GM20000 (cell line): ENCODE results near the gene USP24.
"Not testable (repeated sequence)": the region's sequence is repeated elsewhere in the genome, so short reads cannot be mapped to it uniquely, and the experiment has no call there.

Source experiments
- DNase-seq: peaks from one replicate; pipeline ENCODE4 v3.0.0; 2012; ENCODE audit warnings: low spot score
- TF ChIP-seq, protein P1 (sequence below): IDR thresholded peaks from 2 replicates; pipeline ENCODE4 v1.5.1; 2012; ENCODE audit warnings: mild to moderate bottlenecking, control low read depth; ENCODE audit errors: extremely low read depth, missing control alignments

Gene USP24

DNA sequence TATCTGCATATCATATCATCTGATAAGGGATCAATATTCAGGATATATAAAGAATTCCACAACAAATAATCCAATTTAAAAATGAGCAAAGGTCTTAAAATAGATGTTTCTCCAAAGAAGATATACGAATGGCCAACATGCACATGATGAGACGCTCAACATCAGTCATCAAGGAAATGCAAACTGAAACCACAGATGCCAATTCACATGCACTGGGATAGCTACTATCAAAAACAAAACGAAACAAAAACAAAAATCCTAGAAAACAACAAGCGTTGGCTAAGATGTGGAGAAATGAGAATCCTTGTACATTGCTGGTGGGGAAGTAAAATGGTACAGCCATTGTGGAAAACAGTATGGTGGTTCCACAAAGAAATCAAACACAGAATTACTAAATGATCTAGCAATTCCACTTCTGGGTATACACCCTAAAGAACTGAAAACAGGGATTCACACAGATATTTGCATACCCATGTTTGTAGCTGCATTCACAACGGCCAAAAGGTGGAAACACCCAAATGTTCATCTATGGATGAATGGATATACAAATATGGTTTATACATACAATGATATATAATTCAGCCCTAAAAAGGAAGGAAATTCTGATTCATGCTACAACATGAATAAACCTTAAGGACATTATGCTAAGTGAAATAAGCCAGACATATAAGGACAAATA, 96.4 kb downstream of the USP24 start:
- DNase-seq: no peak
- TF ChIP-seq, protein P1, sequence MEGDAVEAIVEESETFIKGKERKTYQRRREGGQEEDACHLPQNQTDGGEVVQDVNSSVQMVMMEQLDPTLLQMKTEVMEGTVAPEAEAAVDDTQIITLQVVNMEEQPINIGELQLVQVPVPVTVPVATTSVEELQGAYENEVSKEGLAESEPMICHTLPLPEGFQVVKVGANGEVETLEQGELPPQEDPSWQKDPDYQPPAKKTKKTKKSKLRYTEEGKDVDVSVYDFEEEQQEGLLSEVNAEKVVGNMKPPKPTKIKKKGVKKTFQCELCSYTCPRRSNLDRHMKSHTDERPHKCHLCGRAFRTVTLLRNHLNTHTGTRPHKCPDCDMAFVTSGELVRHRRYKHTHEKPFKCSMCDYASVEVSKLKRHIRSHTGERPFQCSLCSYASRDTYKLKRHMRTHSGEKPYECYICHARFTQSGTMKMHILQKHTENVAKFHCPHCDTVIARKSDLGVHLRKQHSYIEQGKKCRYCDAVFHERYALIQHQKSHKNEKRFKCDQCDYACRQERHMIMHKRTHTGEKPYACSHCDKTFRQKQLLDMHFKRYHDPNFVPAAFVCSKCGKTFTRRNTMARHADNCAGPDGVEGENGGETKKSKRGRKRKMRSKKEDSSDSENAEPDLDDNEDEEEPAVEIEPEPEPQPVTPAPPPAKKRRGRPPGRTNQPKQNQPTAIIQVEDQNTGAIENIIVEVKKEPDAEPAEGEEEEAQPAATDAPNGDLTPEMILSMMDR: no peak

DNA sequence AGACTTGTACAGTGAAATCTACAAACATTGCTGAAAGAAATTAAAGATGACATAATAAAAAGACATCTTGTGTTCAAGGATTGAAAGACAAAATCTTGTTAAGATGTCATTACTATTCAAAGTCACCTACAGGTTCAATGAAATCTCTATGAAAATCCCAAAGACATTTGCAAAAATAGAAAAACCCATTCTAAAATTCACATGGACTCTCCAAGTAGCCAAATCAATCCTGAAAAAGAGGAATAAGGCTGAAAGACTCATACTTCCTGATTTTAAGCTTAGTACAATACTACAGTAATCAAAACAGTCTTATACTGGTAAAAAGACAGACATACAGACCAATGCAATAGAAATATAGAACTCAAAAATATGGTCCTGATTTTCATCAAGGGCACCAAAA, 97.2 kb downstream of the USP24 start:
- TF ChIP-seq, protein P1: no peak
- no peak for DNase-seq

DNA sequence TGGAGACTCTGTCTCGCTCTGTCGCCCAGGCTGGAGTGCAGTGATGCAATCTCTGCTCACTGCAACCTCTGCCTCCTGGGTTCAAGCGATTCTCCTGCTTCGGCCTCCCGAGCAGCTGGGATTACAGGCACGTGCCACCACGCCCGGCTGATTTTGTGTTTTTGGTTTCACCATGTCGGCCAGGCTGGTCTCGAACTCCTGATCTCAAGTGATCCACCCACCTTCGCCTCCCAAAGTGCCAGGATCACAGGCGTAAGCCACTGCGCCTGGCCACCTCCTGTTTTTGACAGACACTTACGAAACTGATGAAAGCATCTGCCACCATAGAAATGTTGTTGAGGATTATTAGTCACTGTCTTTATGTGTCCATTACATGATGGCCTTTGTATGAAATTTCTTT, 106.2 kb downstream of the USP24 start:
- not testable (repeated sequence) for DNase-seq

DNA sequence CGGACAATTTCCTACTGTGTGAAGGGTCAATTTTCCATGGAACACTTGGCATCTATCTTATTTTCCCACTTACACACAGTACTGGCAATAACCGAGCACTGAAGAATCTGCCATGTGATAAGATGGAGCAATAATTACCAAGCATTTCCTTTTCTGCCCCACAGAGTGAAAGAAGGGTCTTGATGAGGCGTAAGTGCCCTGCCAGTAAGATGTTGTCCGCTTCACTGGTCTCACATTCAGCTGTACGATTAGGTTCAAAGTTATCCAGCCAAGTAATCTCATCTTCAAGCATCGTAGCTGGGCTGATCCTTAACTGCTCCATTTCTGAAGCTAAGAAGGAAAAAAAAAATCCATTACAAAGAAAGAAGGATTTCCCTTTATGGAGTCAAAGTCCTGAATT, 108.1 kb downstream of the USP24 start:
- TF ChIP-seq, protein P1: no peak
- DNase-seq: no peak

DNA sequence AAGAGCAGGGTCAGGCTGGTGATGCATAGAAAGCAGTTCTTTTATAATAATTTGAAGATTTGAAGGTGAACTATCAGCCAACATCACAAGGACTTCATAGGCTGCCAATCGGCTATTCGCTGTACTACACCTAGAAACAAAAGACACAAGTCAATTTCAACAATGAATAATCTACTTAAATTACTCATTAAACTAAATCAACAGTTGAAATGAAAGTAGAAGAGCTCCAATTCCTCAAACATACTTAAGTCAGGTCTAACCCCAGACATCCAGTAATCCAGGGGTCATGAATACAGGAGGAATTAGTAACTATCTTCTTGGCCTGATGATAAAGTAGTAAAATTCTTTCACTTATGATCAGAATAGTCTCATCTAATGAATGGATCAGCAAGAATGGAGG, 111.3 kb downstream of the USP24 start:
- TF ChIP-seq, protein P1: no peak
- DNase-seq: no peak

DNA sequence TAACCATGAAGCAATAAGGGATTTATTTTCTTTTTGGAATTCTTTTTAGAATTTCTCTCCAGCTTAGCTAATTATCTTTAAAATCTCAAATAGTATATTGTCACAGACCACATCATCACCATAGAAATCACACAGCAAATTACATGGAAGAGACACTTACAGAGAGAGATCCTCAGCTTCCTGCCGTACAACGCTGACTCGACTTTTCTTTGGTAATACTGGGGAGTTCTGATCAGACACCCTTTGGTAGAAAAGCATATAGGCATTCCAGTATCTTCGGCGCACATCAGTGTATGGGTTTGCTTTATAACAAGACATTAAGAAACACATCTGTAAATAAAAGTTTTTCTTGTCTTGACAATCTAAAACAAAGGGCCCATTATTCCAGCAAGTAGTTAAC, 120.1 kb downstream of the USP24 start:
- no peak for DNase-seq
- TF ChIP-seq, protein P1: no peak

DNA sequence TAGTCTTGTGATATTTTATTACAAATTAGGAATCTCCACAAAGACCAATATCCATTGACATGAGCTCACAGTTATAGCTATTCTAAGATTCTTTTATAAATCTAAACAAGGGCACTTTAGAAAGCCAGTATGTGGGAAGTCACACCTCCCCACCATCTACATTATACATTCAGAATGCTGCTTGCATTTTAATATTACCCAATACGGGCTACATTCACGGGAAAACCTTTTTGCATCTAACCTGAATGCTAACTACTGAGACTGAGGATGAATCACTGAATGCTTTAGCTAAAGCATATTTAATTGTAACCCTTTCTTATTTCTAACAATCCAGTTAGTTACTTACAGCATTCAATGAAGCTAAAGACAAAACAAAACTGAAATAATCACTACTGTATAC, 122.7 kb downstream of the USP24 start:
- TF ChIP-seq, protein P1: no peak
- DNase-seq: no peak

DNA sequence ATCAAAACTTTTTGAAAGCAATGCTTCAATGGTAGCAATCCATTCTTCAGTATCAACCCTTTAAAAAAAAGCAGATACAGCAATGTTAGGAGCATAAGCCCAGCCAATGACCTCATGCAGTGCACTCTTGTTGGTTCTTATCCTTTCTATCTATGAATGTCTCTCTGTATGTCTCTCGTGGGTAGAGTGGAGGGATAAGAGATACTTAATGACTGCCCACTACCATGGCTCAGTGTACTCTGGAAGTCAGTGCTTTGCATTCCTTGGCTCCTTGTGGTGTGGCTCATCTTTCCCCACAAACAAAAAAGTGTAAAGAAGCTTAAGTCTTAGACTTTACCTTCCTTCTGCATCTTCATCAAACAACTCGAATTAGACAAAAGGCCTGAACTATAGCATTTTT, 125.5 kb downstream of the USP24 start:
- DNase-seq: no peak
- TF ChIP-seq, protein P1: no peak
